Fibroblast of skin of back (primary cell): ENCODE measurements around the gene KLHL25.
"Not testable (repeated sequence)": the region's sequence is repeated elsewhere in the genome, so short reads cannot be mapped to it uniquely, and the experiment has no call there.

Experiments
- DNase-seq: peaks from one replicate; pipeline ENCODE4 v3.0.0-alpha.2; 2013

KLHL25 gene

DNA sequence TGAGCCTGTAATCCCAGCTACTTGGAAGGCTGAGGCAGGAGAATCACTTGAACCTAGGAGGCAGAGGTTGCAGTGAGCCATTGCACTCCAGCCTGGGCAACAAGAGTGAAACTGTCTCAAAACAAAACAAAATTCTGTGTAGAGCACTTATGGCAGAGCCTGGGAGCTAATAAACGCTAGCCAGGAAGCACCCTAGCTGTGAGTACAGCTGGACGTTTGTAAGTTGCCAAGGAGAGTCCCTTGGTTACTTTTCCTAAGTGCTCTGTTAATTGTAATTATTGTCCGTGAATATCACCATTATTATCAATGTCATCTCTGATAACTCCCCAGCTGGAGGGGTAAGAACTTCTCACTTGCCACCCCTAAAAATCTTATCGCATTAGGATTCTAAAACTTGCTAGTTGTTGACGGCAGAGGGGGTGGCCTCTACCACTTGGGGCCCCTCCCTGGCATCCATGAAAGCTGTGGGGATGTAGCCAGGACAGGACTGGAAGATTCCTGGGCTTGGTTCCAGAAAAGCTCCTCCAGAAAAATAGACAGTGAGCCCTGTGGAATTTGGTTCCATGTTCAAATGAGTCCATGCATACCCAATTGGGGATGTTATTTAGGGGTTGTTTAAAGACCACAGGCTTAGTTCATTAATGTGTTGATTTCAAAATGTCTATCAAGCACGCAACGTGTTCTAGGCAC, 9.9 kb upstream of the KLHL25 start:
- no peak for DNase-seq

DNA sequence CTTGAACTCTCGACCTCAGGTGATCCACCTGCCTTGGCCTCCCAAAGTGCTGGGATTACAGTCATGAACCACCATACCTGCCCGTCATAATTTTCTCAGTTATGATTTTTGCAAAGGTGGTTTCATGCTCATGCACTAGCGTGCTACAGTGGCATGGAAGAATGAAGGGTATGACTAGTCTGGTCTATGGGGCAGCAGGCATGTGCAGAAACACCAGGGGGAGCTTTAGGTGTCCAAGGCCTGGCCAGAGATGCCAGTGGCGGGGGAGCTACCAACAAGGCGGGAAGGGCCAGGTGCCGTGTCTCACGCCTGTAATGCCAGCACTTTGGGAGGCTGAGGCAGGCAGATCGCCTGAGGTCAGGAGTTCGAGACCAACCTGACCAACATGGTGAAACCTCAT, 7.9 kb upstream of the KLHL25 start:
- not testable (repeated sequence) for DNase-seq

DNA sequence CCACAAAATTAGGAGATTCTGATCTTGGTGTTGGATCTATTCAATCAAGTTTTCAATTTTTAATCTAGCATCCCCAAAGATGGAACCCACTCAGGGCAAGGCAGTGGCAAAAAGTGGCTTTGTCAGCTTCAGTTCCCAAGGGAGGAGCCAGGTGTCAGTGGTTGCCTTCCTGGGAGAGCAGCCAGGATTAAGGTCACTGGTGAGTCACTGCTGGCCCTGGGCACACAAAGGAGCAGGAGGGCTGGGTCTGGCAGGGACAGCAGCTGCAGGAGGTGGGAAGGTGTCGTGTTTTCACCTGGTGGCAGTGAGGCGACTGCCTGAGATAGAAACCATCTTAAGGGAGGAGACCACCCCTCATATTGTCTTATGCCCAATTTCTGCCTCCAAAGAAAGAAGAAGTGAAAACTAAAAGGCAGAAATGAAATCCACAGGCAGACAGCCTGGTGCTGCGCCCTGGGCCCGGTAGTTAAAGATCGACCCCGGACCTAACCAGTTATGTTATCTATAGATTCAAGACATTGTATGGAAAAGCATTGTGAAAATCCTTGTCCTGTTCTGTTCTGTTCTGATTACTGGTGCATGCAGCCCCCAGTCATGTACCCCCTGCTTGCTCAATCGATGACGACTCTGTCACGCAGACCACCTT, 5.9 kb upstream of the KLHL25 start:
- DNase-seq: peak; percentile 27

DNA sequence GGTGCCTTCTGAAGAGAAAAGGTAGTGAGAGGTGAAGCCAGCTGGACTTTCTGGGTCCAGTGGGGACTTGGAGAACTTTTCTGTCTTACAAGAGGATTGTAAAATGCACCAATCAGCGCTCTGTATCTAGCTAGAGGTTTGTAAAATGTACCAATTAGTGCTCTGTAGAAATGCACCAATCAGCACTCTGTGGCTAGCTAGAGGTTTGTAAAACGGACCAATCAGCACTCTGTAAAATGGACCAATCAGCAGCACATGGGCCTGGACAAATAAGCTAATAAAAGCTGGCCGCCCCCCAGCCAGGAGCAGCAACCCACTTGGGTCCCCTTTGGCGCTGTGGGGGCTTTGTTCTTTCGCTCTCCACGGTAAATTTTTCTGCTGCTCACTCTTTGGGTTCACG, 1.6 kb upstream of the KLHL25 start:
- DNase-seq: not testable (repeated sequence)

DNA sequence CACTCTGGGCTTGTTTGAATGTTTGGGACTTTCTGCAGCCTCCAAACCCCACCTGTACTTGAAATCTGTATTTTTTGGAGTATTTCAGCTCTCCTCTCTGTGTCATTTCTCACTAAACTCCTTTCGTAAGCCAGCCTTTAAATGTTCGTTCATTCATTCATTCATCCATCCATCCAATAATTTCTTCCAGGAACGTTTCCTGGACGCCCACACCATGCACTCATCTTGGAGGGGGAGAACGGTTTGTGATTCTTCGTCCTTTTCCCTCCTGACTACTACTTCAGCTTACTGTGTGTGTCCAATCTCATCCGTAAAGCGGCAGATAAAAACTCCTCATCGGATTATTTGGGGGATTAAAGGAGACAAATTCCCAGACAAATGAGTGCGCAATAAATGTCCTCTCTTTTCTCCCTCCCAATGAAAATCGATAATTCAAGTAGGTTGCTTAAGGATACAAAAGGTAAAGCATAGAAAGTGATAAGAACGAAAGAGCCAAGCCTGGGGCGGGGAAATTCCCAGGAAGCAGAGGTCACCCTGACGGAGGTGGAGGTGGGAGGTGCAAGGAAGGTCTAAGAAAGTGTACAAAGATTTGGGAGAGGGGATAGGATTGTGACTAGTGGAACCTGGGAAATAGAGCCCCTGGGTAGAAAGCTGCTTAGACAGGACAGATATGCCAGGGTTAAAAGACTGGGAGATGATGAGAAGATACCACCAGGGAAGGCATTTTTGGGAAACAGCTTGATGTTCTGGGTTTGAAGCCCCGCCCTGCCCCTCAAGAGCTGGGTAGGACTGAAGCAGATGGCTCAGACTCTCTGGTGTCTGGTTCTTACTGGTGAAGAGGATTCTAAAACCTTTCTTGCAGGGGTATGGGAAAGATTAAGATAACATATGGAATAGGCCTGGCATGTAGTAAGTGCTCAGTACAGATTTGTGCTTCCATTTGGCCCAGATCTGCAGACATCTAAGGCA, 896 bp upstream of the KLHL25 start:
- DNase-seq: no peak

DNA sequence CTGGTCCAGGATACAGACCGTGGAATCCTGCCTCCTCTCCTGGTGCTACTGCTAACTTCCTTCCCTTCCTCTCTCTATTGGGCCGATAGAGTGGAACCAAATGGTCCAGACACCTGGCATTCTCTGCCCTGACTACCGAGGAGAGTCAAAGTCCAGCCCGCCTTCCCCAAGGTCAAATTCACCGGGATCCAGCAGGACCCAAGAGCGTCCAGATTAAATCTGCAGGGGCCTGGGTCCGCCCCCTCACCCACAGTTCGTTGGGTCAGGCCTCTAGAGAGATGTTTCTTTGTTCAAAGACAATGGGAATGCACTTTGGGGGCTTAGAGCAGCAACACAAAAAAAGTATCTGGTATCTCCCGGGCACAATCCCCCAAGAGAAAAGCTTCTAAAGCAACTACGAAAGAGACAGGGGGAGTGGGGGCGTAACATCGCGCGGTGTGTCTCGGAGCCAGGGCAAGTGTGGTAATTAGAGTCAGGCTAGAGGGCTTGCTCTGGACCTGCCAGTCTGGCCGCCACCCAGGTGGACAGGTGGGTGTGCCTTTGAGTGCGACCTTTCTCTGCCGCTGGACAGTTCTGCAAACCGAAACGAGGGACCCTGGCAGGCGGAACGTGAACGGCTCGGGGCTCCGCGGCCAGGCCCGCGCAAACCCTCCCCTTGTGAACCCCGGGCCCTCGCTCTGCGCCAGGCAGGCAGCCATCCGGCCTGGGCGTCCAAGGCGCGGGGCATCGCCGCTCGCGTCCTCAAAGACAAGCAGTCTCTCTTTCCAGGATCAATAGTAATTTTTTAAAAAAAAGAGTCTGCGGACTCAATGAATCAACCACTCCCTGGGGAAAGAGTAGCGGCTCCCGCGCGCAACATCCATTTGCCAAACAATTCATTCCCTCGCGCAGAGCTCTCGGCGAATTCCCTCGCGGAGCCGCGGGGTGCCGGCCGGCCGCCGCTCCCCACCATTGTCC, 806 bp downstream of the KLHL25 start:
- DNase-seq: peak; percentile 50

DNA sequence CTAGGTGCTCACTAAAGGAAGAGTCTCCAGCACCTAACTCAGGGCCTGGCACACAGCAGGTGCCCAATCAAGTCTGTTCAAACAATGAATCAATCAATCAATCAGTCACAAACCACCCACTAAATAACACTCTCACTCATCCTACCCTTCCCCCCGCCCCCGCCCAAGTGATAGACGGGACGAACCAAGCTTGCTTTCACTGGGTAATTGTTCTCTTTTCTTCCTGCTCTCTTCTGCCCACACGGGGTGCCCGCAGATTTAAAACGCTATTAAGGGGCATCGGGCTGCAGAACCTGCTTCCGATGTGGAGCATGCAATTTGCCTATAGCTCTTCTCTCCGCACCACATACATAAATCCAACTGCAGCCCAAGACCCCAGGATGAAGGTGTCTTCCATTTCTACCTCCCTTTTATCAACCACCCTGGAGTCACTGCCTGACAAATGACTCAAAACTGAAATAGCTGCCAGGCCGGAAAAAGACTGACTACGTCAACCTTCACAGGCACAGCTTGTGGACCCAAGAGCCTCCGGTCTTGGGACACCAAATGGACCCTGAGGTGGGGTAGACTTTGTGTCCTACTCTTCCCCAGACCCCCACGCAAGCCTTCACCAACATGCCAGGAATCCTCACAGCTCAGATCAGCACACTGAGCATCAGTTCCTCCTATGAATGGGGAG, 1.7 kb downstream of the KLHL25 start:
- DNase-seq: no peak

DNA sequence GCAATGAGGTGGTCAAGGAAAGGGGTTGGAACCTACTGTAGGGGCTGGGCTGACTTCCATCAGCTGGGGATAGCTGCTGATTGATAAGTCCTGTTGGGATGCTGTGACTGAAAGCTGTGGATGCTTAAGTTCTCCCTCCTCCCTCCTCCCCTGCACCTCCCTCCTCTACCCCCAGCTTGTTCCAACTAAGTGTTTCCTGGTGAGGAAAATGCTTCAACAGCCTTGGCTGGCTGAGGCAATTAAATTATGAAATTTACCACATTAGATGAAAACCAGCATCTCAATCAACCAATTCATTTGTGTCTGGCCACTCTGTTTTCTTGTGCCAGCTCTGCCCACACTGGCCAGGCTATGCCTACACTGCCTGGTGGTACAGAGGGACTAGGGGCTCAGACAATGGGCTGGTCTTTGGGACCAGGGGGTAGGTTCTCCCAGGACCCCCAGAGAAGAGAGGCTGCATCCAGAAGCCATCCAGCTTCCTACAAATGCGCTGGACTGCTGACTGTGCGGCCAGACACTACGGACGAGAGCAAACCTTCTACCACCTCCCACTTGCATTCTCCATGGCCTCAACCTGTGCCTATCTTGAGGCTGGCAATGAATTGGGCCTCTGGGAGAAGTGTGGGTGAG, 2.5 kb downstream of the KLHL25 start:
- DNase-seq: no peak

DNA sequence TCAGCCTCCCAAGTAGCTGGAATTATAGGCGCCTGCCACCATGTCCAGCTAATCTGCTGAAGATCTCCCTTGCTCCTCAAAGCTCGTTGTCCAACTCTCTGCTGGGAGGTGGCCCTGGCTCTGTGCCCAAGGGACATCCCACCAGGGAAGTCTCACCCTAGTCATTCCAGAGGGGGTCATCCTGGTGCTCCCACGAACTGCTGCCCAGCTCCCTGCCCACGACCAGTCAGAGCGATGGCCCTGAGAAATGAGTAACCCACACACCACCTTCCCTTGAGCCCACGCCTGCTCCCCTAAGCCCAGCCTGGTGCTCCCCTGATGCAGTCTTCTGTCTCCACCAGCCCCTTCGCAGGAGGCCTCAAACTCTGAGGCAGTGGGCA, 5.2 kb downstream of the KLHL25 start:
- no peak for DNase-seq

DNA sequence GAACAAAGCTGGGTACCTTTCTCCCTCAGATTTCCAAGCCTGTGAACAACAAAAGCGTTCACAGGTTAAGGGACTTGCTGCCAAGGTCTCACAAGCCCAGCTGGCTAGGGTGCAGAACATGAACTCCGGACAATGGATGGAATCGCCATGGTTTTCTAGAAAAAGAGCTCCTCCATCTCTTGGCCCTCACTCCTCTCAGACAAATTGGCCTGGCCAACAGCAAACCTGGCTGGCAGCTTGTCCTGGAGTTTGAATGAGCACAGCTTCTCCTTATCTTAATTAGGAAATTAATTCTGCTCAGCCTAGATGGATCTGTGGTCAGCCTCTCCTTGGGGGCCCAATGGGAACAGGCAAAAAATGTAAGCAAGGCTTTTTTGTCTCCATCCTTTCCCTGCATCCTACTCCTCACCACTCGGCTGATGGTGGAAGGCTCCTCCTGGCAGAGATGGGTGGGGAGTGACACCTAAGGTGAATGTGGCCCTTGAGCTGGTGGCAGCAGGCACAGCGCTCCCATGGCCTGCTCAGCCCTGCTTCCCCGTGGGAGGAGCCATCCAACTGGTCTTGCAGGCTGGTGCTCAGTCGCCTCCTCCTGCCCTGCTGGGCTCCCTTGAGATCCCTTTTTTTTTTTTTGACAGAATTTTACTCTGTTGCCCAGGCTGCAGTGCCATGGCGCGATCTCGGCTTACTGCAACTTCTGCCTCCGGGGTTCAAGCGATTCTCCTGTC, 5.8 kb downstream of the KLHL25 start:
- DNase-seq: no peak

DNA sequence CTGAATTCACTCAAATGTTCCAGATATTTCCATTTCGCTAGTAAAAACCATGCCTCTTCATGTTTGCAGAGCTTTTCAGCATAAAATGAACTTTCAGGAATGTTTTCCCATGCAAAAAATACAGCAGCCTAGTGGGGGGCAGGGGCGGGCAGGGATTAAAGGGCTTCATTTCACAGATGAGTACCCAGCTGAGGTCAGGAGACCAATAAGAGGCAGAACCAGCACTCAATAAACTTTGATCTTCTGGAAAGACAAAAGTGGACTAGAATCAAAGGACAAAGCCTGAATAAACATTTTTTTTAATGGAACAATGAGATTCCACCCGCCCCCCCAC, 8.0 kb downstream of the KLHL25 start:
- DNase-seq: no peak

DNA sequence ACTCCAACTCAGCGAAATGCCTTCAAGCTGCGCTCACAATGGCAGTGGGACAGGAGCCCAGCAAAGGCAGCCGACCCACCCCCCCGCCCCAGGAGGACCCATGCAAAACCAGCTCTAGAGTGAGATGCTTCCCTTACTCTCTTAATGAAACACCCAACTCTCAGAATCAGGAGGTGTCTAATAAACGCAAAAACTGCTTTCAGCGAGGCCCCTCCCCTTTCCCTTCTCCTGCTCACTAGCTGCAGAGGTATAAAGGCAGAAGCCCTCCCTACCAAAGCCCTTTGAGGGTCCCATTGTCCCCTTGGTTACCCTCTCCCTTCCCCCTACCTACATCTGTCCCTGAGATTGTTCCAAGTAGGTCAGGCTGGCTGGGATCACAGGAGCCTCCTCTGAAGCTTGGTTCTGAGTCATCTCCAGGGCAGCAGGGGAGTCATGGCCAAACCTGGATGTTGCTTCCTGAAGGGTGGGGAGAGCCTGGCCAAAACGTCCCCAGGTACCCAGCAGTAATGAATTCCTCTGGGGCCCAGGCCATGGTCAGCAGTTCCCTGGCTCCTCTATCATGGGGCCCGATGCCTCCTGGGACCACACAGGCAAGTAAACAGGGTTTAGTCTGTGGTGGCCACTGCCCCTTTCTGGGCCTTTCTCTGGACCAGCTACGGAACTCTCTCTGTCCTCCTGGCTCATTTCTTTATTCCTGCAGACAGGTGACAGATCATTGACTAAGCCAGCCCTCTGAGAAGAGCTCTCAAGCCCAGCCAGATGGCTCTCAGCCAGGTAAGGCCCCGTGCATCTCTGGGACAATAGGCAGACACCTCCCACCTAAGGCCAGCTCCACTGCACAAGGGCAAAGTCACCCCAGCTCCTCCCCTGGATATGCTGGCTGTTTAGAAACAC, 8.6 kb downstream of the KLHL25 start:
- peak; percentile 53 for DNase-seq

DNA sequence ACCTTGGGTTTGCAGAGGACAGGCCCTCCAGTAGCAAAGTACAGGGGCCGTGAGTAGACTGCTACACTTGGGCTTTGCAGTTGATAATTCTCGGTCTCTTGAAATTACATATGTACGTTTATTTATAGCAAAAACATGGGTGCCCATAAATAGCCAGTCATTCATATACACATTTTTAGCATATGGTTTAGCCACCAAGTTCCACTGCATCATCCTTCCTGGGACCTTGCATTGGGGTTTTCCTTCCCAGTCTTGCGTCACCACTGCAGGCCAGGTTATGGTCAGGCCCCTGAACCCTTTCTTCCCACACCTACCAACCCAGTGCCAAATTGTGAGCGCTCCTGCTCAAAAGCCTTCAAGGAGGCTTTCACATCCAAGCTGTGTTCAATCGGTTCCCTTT, 12.7 kb downstream of the KLHL25 start:
- DNase-seq: no peak

DNA sequence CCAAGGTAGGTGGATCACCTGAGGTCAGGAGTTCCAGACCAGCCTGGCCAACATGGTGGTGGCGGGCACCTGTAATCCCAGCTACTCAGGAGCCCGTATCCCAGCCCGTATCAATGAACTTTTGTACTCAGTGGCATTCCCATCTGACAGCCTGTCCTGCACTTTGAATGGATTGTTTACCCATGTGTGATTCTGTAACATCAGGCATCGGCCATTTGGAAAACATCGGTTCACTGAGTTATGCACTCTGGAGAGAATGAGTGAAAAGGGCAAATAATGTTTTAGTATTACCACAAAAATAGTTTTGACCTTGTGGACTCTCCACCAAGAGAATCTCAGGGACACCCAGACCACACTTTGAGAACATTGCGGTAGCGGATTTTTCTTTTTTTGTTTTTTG, 13.6 kb downstream of the KLHL25 start:
- no peak for DNase-seq

DNA sequence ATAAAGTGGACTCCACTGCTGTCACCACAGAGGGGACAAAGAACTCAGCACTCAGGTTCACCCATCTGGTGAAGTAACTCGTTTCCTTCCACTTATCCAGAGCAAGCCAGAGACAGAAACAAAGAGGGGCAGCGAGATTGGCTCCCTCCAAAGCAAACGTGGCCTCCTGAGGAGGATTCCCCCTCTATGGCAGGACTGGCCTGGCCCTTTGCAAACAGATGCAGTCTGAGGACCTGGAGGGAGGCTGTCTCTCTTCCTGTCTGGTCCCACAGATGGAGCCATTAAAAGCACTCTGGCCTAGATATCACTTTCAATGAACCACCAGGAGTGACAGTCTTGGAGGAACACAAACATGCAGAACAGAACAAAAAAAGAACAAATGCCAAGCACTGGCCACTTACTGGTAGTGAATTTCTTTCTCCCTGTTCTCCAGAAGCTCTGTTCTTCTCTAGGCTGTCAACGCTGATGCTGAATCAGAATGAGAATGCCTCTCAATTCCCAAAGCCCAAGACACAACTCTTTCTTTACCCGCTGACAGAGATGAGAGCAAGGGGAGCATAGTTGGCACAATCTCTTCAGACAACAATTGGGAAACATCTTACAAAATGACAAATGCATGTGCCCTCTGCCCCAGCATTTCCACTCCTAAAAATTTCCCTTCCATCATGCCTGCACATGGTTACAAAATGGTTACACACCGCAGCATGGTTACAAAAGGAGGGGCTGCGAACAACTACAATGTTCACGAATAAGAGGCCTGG, 14.3 kb downstream of the KLHL25 start:
- no peak for DNase-seq

DNA sequence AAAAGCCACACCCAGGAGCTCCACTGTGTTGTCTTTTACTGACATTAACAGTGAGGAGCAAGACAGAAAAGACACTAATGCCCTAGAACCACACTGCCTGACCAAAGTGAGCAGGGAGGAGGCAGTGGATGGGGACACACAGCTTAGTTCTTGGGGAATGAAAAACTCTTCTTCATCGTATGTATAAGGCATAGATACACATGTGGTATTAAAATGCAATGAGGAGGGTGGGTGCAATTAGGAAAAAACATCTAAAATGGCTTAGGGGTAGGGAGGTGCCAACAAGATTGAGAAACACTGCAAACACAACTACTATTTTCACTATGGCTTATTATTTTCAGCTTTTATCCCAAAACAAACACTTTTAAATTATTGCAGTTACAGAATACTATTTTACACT, 15.5 kb downstream of the KLHL25 start:
- no peak for DNase-seq

DNA sequence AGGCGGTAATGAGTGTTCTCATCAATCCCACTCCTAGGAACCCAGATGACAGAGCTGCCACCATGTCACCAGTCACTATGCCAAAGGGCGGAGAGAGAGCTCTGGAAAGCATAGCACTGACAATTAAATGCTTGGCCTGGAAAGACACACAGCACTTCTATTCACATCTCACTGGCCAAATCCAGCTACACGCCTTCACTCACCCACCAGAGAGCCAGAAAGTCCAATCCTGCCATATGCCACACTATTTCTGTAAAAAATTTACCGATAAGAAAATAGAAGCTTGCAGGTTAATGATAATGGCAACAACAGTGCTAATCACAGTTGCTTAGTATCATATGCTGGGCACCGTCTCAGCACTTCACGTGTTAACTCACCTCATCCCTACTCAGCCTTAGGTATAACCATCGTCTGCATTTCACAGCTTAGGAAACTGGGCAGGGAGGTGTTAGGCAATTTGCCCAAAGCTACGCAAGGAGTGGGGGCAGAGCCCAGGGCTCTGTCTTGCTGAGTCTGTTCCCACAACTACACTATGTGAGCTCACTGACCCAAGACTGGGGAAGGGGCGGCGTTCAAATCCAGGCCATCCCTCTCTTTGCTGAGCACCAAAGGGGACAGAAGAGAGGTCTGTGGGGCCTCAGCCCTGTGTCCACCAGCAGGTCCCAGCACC, 16.5 kb downstream of the KLHL25 start:
- no peak for DNase-seq
